SK-N-SH (cell line): ENCODE measurements around the gene ORMDL3. TPM values are rescaled to one million over a fixed set of nuclear protein-coding genes. Genes with fewer than 3 reads are reported as not detected.

ENCODE experiments used
- CTCF ChIA-PET: fragments of 300-600, 350-600 bp; formaldehyde crosslinking; extraction: SDS; loops from one replicate; lab custom pipeline; 2021; lab: Yijun Ruan, JAX
- POLR2A ChIA-PET: fragments of 350-600 bp; sonication (Branson Sonifier 250); formaldehyde crosslinking; extraction: SDS; loops from one replicate; lab custom pipeline; 2020; ENCODE audit warnings: antibody characterized with exemption, inconsistent platforms; lab: Yijun Ruan, JAX
- DNase-seq: peaks from one replicate; pipeline ENCODE4 v3.0.0; 2012
- H2AFZ ChIP-seq: fragments of 200-600 bp; sonication (generic); 2 replicates; pipeline ENCODE4 v1.8.1; 2016; ENCODE audit warnings: antibody characterized with exemption, mild to moderate bottlenecking, low read depth
- H3F3A ChIP-seq: fragments of 200-600 bp; sonication (generic); replicated peaks from 2 replicates; pipeline ENCODE3; 2016; ENCODE audit warnings: antibody characterized with exemption, mild to moderate bottlenecking; ENCODE audit not compliant: insufficient read depth
- H3K27ac ChIP-seq, 2 experiments: fragments of 200-500 bp in 1 of 2; fragments of 200-600 bp in 1 of 2; sonication (Bioruptor generic) in 1 of 2; sonication (generic), shearing (Covaris generic) in 1 of 2; 2 replicates each; pipeline versions ENCODE4 v1.5.1 to v1.6.1; 2014 to 2016; ENCODE audit warnings: low read depth in 2 of 2, inconsistent platforms in 1 of 2, low read length in 1 of 2, mild to moderate bottlenecking in 1 of 2, mixed read lengths in 1 of 2
- H3K27me3 ChIP-seq: fragments of 200-600 bp; sonication (generic), shearing (Covaris generic); 2 replicates; pipeline ENCODE4 v1.6.1; 2016; ENCODE audit warnings: mixed run types; ENCODE audit not compliant: insufficient read depth
- H3K36me3 ChIP-seq, 2 experiments: fragments of 200-500 bp in 1 of 2; fragments of 200-600 bp in 1 of 2; sonication (Bioruptor generic) in 1 of 2; sonication (generic) in 1 of 2; replicated peaks in 1 of 2; 2 replicates each; pipeline versions ENCODE3 to v1.5.1; 2014 to 2016; ENCODE audit warnings: low read length in 1 of 2, mild to moderate bottlenecking in 1 of 2; ENCODE audit not compliant: insufficient read depth in 2 of 2, control insufficient read depth in 1 of 2
- H3K4me1 ChIP-seq, 2 experiments: fragments of 200-500 bp in 1 of 2; fragments of 200-600 bp in 1 of 2; sonication (Bioruptor generic) in 1 of 2; sonication (generic), shearing (Covaris generic) in 1 of 2; 2 replicates each; pipeline versions ENCODE4 v1.5.1 to v1.6.1; 2014 to 2016; ENCODE audit warnings: low read depth in 1 of 2, low read length in 1 of 2, mixed run types in 1 of 2; ENCODE audit not compliant: insufficient read depth in 2 of 2, control insufficient read depth in 1 of 2
- H3K4me2 ChIP-seq: fragments of 200-600 bp; sonication (generic), shearing (Covaris generic); 2 replicates; pipeline ENCODE4 v1.6.1; 2017; ENCODE audit warnings: mixed run types
- H3K4me3 ChIP-seq, 2 experiments: fragments of 200-500 bp in 1 of 2; fragments of 200-600 bp in 1 of 2; sonication (Bioruptor generic) in 1 of 2; sonication (generic), shearing (Covaris generic) in 1 of 2; 2 replicates each; pipeline versions ENCODE4 v1.5.1 to v1.8.1; 2014 to 2016; ENCODE audit warnings: low read depth in 2 of 2, inconsistent platforms in 1 of 2, low read length in 1 of 2, mild to moderate bottlenecking in 1 of 2, mixed read lengths in 1 of 2, moderate library complexity in 1 of 2
- H3K79me2 ChIP-seq: fragments of 200-600 bp; sonication (generic); 2 replicates; pipeline ENCODE4 v1.8.1; 2017; ENCODE audit warnings: mild to moderate bottlenecking; ENCODE audit not compliant: insufficient read depth
- H3K9ac ChIP-seq: fragments of 200-600 bp; sonication (generic); 2 replicates; pipeline ENCODE4 v1.6.1; 2017; ENCODE audit warnings: mixed run types
- H3K9me2 ChIP-seq: fragments of 200-600 bp; sonication (generic); 2 replicates; pipeline ENCODE4 v1.6.1; 2017; ENCODE audit warnings: mixed run types
- H3K9me3 ChIP-seq: fragments of 200-600 bp; sonication (generic); 2 replicates; pipeline ENCODE4 v1.6.1; 2017; ENCODE audit warnings: mixed run types, mild to moderate bottlenecking, moderate library complexity
- H4K20me1 ChIP-seq: fragments of 200-600 bp; sonication (generic); 2 replicates; pipeline ENCODE4 v1.6.1; 2017; ENCODE audit warnings: mild to moderate bottlenecking, mixed run types; ENCODE audit not compliant: insufficient read depth
- CHD2 ChIP-seq: fragments of 150-350 bp; IDR thresholded peaks from 2 replicates; pipeline ENCODE4 v1.6.1; 2018; ENCODE audit warnings: low read length; ENCODE audit not compliant: partially characterized antibody
- ELF1 ChIP-seq: IDR thresholded peaks from 2 replicates; pipeline ENCODE4 v1.4.0; 2012
- EP300 ChIP-seq, 2 experiments: IDR thresholded peaks; 2 replicates each; pipeline versions ENCODE4 v1.4.0 to v1.6.1; 2012; ENCODE audit warnings: borderline replicate concordance in 1 of 2, low read depth in 1 of 2, low read length in 1 of 2
- FOXJ3 ChIP-seq: sonication (generic); formaldehyde crosslinking; IDR thresholded peaks from 2 replicates; pipeline ENCODE4 v1.5.1; 2020; ENCODE audit warnings: mild to moderate bottlenecking, missing genetic modification reagents
- GABPA ChIP-seq: IDR thresholded peaks from 2 replicates; pipeline ENCODE4 v1.4.0; 2012; ENCODE audit warnings: low read depth, mild to moderate bottlenecking
- MEF2A ChIP-seq: IDR thresholded peaks from 2 replicates; pipeline ENCODE4 v1.4.0; 2012; ENCODE audit warnings: low read depth, borderline replicate concordance
- RFX5 ChIP-seq: IDR thresholded peaks from 2 replicates; pipeline ENCODE4 v1.6.1; 2012; ENCODE audit warnings: mild to moderate bottlenecking, improper control_type of control experiment, low read length
- SMC3 ChIP-seq: IDR thresholded peaks from 2 replicates; pipeline ENCODE4 v1.6.1; 2012; ENCODE audit warnings: low read depth, low read length, improper control_type of control experiment
- TAF1 ChIP-seq: IDR thresholded peaks from 2 replicates; pipeline ENCODE4 v1.6.1; 2012; ENCODE audit warnings: low read depth, mild to moderate bottlenecking, low read length, moderate library complexity, borderline replicate concordance
- TCF12 ChIP-seq: IDR thresholded peaks from 2 replicates; pipeline ENCODE4 v1.4.0; 2012
- YY1 ChIP-seq: IDR thresholded peaks from 2 replicates; pipeline ENCODE4 v1.4.0; 2012; ENCODE audit warnings: low read depth, mild to moderate bottlenecking
- WGBS: methylation state at CpG from one replicate; pipeline ENCODE4 v1.1.6; 2017; ENCODE audit warnings: low lambda C conversion rate; 5-methylcytosine and 5-hydroxymethylcytosine counted together
- polyA plus RNA-seq, 3 experiments: library from polyadenylated mRNA; depleted of rRNA; stranded (reverse); fragments of >200 nt; gene quantifications; 2 replicates each; pipeline ENCODE4 v1.2.3, GENCODE V29; 2012
- TF ChIP-seq, protein P1 (sequence below): IDR thresholded peaks from 2 replicates; pipeline ENCODE4 v1.4.0; 2012; ENCODE audit warnings: low read depth, borderline replicate concordance
- TF ChIP-seq, protein P2 (sequence below): fragments of 150-350 bp; IDR thresholded peaks from 2 replicates; pipeline ENCODE4 v1.6.1; 2016; ENCODE audit warnings: mild to moderate bottlenecking, low read depth, low read length
- TF ChIP-seq, protein P3 (sequence below): IDR thresholded peaks from 2 replicates; pipeline ENCODE4; 2012
- TF ChIP-seq, protein P4 (sequence below): IDR thresholded peaks from 2 replicates; pipeline ENCODE4 v1.6.1; 2012; ENCODE audit warnings: mild to moderate bottlenecking, low read depth, low read length, moderate library complexity

Gene ORMDL3
- polyA plus RNA-seq, 1 of the 3 experiments (the other 2 are of a cell fraction) = 27.8 TPM

DNA sequence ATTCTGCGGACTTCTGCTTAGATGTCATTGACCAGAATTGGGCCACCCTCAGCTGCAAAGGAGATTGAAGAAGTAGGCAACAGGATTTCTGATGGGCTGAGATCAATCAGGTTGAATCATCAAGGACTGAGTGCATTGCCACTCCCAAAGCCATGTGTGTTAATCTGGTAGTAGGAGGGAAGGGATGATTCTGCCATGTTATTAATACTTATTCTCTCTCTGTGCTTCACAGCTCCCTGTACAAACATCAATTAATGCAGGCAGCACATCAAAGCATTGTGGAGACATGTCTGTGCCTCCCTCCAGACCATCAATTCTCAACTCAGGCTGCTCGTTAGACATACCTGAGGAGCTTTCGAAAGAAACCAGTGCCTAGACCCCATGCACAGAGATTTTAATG, 11.7 kb upstream of the ORMDL3 start (continued):
- TF ChIP-seq, protein P1, sequence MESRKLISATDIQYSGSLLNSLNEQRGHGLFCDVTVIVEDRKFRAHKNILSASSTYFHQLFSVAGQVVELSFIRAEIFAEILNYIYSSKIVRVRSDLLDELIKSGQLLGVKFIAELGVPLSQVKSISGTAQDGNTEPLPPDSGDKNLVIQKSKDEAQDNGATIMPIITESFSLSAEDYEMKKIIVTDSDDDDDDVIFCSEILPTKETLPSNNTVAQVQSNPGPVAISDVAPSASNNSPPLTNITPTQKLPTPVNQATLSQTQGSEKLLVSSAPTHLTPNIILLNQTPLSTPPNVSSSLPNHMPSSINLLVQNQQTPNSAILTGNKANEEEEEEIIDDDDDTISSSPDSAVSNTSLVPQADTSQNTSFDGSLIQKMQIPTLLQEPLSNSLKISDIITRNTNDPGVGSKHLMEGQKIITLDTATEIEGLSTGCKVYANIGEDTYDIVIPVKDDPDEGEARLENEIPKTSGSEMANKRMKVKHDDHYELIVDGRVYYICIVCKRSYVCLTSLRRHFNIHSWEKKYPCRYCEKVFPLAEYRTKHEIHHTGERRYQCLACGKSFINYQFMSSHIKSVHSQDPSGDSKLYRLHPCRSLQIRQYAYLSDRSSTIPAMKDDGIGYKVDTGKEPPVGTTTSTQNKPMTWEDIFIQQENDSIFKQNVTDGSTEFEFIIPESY = no peak

DNA sequence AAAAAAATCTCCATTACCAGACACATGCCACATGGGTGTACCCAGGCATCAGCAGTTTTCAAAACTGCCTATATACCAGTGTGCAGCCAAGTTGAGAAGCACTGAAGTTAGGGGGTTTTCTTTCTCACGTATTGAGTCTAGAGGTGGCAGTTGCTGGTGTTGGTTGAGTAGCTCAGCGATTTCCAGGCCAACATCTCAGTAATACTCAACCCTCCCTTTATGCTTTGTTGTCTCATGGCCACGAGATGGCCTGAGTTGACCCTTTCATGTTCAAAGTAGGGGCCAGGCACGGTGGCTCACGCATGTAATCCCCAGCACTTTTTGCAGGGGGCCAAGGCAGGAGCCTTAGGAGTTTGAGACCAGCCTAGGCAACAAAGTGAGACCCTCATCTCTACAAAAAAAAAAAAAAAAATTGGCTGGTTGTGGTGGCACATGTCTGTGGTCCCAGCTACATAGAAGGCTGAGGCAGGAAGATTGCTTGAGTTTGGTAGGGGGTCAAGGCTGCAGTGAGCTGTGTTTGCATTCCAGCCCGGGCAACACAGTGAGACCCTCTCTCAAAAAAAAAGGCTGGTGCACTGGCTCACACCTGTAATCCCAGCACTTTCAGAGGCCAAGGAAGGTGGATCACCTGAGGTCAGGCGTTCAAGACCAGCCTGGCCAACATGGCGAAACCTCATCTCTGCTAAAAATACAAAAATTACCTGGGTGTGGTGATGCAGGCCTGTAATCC, 10.9 kb upstream of the ORMDL3 start:
- Histone ChIP-seq H3K27me3 (no peaks in the 10 kb centered on the region), H4K20me1 (no peaks in the 10 kb centered on the region), H3K9me2 (no peaks in the 10 kb centered on the region), H3K27ac (no peak overlapping the region), H3K9me3 (no peaks in the 10 kb centered on the region), H3K79me2 (no peaks in the 10 kb centered on the region), H2AFZ (no peak overlapping the region), H3F3A (peaks cover 23% of the 10 kb centered on the region), H3K9ac (no peak overlapping the region), H3K4me2 (no peak overlapping the region), H3K36me3 (no peaks in the 10 kb centered on the region), H3K4me3 (no peak overlapping the region), H3K4me1 (peaks cover 9 to 14% of the 10 kb centered on the region in 2 experiments; a peak in 2 of 4 replicates)
- no peak for DNase-seq
- ChIA-PET POLR2A (interaction anchor here (0.6 to 1.4 kb wide), 2 partner anchors 11 to 27 kb away, joined by 3 to 5 read pairs; partner anchors contain the start of genes LRRC3C and ORMDL3), CTCF (interaction anchor here (0.6 to 4.8 kb wide), 7 partner anchors 11 to 65 kb away, joined by 3 to 33 read pairs (median 13); partner anchors contain the start of genes LRRC3C, ORMDL3 and PSMD3)
- WGBS = 94% methylated on average over 8 of the region's 8 CpGs
- TF ChIP-seq ELF1 = no peak
- TF ChIP-seq, protein P2, sequence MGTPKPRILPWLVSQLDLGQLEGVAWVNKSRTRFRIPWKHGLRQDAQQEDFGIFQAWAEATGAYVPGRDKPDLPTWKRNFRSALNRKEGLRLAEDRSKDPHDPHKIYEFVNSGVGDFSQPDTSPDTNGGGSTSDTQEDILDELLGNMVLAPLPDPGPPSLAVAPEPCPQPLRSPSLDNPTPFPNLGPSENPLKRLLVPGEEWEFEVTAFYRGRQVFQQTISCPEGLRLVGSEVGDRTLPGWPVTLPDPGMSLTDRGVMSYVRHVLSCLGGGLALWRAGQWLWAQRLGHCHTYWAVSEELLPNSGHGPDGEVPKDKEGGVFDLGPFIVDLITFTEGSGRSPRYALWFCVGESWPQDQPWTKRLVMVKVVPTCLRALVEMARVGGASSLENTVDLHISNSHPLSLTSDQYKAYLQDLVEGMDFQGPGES = no peak

DNA sequence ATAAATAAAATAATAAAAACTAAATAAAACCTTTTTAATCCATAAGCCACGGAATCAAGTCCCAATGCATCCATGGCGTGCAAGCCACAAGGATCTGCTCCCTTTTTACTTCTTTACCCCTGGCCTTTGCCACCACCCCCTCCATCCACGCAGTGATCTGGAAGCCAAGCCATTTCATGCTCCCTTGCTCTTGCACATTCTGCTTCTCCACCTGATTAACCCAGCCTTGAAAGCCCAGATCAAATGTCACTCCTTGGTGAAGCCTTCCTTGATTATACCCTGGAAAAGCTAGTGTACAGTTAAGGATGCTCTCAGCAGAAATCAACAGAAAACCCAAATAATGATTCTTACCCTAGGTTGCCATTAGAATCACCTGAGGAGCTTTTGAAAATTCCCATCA, 10.0 kb upstream of the ORMDL3 start:
- Histone ChIP-seq H3K9ac (no peak overlapping the region), H3K4me2 (no peak overlapping the region), H3K9me2 (no peaks in the 10 kb centered on the region), H3K4me3 (no peak overlapping the region), H2AFZ (no peak overlapping the region), H3K4me1 (peaks cover 9 to 14% of the 10 kb centered on the region in 2 experiments; a peak in 2 of 4 replicates), H3K27ac (no peak overlapping the region), H3K27me3 (no peaks in the 10 kb centered on the region), H3K36me3 (no peaks in the 10 kb centered on the region), H3K9me3 (no peaks in the 10 kb centered on the region), H3F3A (peaks cover 23% of the 10 kb centered on the region), H3K79me2 (no peaks in the 10 kb centered on the region), H4K20me1 (no peaks in the 10 kb centered on the region)
- ChIA-PET POLR2A (no interaction called here), CTCF (interaction anchor here (3.0 to 4.8 kb wide), 2 partner anchors 17 to 44 kb away, joined by 13 to 33 read pairs; partner anchors contain the start of gene PSMD3)
- WGBS = 94% methylated on average over 3 of the region's 3 CpGs
- DNase-seq = no peak
- TF ChIP-seq FOXJ3 (no peak), TAF1 (no peak), TCF12 (no peak), YY1 (no peak), CHD2 (no peak), EP300 (IDR thresholded peaks at IDR 0.05; ENCODE audit: borderline replicate concordance in 1 of 2, low read depth in 1 of 2, low read length in 1 of 2) (no peak), GABPA (no peak), MEF2A (no peak), SMC3 (no peak), RFX5 (no peak), ELF1 (no peak)
- TF ChIP-seq, protein P3, sequence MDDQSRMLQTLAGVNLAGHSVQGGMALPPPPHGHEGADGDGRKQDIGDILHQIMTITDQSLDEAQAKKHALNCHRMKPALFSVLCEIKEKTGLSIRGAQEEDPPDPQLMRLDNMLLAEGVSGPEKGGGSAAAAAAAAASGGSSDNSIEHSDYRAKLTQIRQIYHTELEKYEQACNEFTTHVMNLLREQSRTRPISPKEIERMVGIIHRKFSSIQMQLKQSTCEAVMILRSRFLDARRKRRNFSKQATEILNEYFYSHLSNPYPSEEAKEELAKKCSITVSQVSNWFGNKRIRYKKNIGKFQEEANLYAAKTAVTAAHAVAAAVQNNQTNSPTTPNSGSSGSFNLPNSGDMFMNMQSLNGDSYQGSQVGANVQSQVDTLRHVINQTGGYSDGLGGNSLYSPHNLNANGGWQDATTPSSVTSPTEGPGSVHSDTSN = no peak
- TF ChIP-seq, protein P4, sequence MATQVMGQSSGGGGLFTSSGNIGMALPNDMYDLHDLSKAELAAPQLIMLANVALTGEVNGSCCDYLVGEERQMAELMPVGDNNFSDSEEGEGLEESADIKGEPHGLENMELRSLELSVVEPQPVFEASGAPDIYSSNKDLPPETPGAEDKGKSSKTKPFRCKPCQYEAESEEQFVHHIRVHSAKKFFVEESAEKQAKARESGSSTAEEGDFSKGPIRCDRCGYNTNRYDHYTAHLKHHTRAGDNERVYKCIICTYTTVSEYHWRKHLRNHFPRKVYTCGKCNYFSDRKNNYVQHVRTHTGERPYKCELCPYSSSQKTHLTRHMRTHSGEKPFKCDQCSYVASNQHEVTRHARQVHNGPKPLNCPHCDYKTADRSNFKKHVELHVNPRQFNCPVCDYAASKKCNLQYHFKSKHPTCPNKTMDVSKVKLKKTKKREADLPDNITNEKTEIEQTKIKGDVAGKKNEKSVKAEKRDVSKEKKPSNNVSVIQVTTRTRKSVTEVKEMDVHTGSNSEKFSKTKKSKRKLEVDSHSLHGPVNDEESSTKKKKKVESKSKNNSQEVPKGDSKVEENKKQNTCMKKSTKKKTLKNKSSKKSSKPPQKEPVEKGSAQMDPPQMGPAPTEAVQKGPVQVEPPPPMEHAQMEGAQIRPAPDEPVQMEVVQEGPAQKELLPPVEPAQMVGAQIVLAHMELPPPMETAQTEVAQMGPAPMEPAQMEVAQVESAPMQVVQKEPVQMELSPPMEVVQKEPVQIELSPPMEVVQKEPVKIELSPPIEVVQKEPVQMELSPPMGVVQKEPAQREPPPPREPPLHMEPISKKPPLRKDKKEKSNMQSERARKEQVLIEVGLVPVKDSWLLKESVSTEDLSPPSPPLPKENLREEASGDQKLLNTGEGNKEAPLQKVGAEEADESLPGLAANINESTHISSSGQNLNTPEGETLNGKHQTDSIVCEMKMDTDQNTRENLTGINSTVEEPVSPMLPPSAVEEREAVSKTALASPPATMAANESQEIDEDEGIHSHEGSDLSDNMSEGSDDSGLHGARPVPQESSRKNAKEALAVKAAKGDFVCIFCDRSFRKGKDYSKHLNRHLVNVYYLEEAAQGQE = no peak
- TF ChIP-seq, protein P2 = no peak
